GM18505 (cell line): ENCODE data around the gene VSTM2B.

Experiments
- ATAC-seq: cut with Tn5 transposase; IDR thresholded peaks from one replicate; pipeline ENCODE4 v1.9.1; 2021; ENCODE audit not compliant: unreplicated experiment
- POLR2A ChIP-seq: IDR thresholded peaks from 4 replicates; pipeline ENCODE4 v1.6.1; 2011; ENCODE audit warnings: borderline replicate concordance; ENCODE audit not compliant: insufficient read depth, insufficient read length; ENCODE audit errors: extremely low read depth

VSTM2B gene

GRCh38 chr19:29562299-29563297, 36.8 kb downstream of the VSTM2B start:
- TF ChIP-seq POLR2A = no peak
- ATAC-seq = no peak

DNA sequence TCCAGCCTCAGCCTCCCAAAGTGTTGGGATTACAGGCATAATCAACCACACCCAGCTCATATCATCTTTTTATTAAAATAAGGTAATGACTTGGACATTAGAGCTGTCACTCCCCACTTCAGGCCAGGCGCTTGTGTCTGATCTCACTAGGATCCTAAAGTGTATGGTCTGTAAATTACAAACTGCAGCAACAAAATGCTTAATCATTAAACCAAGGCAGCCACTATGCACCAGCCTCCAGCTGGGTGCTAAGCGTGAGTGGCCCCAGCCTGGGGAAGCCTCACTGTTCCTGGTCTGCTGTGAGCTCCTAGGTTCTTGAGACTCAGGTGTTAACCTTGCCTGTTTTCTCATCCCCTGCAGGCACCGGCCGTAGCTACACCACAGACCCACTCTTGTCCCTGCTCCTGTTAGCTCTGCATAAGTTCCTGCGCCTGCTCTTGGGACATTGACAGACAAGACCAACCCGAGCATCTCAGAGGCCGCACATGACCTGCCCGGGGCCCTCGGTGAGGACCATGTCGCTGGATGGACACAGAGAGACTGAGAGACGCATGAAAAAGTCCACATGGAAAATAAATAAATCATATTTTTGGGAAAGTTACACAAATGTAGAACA, 37.8 kb downstream of the VSTM2B start:
- TF ChIP-seq POLR2A = no peak
- ATAC-seq = no peak

DNA sequence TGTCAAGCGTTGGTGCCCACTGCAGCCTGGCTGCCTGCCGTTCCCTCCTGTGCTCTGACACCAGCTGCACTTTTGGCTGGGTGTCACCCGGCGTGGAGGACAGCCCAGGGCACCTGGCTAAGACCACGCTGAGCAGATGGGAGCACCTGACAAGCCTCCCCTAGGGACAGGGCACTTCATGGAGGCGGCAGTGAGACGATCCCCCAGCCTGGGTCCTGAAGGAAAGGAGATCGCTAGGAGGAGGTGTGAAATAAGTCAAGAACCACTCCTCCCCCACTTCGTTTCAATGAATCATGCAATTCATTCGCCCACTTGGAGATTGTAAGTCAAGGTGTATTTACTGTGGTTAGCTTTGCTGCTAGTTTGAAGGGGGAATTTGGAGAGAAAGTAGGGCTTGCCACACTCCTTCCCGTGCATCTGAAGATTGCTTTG, 38.8 kb downstream of the VSTM2B start:
- no peak for ATAC-seq
- no peak for TF ChIP-seq POLR2A

GRCh38 chr19:29565171-29565570, 39.4 kb downstream of the VSTM2B start:
- TF ChIP-seq POLR2A = no peak
- ATAC-seq = no peak

- no peak for ATAC-seq
- TF ChIP-seq POLR2A = no peak
Measured at GRCh38 chr19:29566496-29567054, 40.8 kb downstream of the VSTM2B start.

DNA sequence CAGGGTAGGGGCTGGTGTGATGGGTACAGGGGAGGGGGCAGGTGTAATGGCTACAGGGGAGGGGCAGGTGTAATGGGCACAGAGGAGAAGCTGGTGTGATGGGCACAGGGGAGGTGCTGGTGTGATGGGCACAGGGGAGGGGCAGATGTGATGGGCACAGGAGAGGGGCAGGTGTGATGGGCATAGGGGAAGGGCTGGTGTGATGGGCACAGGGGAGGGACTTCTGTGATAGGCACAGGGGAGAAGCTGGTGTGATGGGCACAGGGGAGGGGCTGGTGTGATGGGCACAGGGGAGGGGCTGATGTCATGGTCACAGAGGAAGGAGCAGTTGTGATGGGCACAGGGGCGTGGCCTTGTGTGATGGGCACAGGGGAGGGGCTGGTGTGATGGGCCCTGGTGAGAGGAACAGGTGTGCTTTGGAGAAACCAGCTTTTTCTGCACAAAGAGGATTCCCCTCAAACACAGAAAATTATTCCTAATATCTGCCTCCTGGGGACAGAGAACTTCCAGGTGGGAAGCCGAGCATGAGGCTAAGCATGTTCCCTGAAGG, 41.6 kb downstream of the VSTM2B start:
- no peak for TF ChIP-seq POLR2A
- ATAC-seq = no peak

DNA sequence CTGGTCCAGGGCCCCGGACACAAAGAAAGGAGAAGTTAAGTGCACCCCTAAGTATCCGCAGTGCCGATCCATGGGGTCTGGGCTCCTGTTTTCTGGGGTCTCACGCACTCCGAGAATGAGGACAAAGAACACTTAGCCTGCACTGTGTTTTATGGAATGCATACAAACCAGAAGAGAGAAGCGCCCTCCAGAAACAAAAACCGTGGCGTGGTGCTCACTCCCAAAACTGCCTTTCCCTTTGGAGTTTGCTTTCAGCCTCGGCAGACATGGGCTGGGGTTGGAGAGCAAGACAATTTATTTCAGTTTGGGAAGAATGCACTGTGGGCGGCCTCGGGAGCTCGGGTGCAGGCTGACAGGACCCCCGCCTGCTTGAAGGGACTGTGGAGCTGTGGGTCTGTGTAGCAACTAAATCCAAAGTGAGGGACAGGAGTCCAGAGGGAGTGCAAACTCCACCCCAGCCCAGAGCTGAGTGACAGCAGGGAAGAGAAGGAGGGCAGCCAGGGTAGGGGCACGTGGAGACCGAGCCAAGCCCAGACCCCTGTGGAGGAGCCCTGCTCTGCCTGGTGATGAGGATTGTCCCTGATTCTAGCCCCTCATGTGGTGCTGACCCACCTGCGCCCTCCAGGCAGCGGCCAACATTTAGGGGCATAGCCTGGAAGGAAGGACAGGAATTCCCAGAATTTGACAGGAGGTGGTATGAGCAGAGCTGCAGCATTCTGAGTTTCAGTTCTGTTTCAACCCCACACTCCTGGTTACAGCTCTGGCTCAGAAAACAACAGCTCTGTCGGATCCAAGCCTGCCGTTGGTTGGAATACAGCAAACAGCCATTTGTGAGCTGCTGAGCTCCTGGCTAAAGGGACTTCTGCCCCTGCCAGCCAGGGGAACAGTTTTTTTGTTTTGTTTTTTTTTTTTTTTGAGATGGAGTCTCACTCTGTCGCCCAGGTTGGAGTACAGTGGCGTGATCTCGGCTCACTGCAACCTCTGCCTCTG, 42.5 kb downstream of the VSTM2B start:
- no peak for TF ChIP-seq POLR2A

DNA sequence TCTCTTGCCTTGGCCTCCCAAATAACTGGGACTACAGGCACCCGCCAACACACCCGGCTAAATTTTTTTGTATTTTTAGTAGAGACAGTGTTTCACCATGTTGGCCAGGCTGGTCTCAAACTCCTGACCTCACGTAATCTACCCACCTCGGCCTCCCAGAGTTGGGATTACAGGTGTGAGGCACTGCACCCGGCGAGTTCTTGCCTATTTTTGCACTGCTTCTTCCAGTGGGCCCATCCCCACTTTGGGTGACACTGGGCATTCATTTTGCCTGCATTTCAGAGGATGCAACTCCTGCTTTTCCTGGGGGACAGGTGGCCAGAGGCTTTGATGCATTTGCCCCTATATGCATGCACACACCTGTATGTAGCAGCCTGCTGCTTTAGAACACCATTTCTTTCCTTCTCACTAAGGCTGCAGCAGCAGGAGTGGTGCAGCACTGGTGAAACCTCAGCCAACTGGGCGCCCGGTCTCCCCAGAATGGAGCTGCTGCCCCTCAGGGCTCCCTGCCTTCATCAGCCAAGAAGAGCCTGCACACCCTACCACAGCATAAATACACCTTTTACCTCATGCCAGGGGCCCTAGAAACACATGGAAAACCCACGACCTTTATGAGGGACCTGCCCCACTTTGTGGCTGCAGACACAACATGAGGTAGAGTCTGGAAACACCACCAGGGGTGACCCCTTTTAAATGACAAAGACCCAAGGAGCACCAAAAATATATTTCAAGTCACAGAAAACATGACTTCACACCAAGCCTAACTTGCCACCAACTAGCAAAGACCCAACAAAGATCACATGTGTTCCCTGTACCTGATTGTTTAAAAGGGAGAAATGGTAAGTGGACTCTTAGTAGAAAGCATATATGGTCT, 43.5 kb downstream of the VSTM2B start:
- ATAC-seq = no peak
- TF ChIP-seq POLR2A = no peak

More for the DNA sequence above, 42.5 kb downstream of the VSTM2B start:
- ATAC-seq = no peak

DNA sequence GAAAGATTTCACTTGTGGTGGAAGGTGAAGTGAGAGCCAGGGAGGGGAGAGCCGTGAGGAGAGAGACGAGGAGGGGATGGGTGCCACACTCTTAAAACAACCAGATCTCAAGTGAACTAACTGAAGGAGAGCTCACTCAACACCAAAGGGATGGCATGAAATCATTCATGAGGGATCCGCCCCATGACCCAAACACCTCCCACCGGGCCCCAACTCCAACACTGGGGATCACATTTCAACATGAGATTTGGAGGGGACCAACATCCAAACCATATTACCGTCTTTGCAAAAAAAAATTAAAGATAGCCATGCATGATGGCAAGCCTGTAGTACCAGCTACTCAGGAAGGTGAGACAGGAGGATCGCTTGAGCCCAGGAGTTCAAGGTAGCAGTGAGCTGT, 45.4 kb downstream of the VSTM2B start:
- no peak for TF ChIP-seq POLR2A
- ATAC-seq = no peak

- no peak for ATAC-seq
- no peak for TF ChIP-seq POLR2A
Measured at GRCh38 chr19:29573486-29573885, 47.7 kb downstream of the VSTM2B start.

- no peak for ATAC-seq
- TF ChIP-seq POLR2A = no peak
Measured at GRCh38 chr19:29574510-29574909, 48.7 kb downstream of the VSTM2B start.

DNA sequence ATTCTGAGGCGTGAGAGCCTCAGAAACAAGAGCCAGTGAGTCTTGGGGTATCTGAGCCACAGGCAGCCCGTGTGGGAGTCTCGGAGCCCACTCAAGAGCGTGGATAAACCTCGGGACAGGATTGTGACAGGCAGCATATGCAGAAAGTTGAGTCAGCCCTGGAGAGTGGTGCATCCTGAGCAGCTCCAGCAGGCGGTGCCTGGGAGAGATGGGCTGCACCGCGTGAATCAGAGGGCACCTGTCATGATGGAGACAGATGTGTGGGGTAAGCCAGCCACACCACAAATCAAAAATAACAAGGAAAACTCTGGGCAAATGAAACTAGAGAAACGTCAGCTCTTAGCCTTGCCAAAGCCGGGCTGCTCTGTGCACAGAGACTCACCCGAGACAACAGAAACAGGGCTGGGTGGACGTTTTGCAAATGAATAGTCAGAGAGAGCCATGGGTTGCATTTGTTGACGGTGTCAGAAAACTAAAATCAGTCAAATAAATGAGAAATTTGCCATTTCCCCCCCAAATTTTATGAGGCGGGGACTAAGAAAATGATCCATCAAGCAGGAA, 50.3 kb downstream of the VSTM2B start:
- no peak for TF ChIP-seq POLR2A
- ATAC-seq = no peak
